Neural cell (in vitro differentiated cells): ENCODE measurements around the gene FUCA2.

Source experiments
- EZH2 ChIP-seq: fragments of 200-600, 300-800 bp; shearing (Covaris generic), sonication (generic); IDR thresholded peaks from 2 replicates; pipeline ENCODE4 v1.6.1; 2014; ENCODE audit warnings: antibody characterized with exemption, low read length, borderline replicate concordance, mild to moderate bottlenecking; ENCODE audit not compliant: insufficient read depth, poor library complexity, severe bottlenecking
- TF ChIP-seq, protein P1 (sequence below): fragments of 450-650 bp; IDR thresholded peaks from 2 replicates; pipeline ENCODE4 v1.5.1; 2014; ENCODE audit warnings: antibody characterized with exemption, mild to moderate bottlenecking, moderate library complexity; ENCODE audit not compliant: poor library complexity, severe bottlenecking
- TF ChIP-seq, protein P2 (sequence below): IDR thresholded peaks from 2 replicates; pipeline ENCODE4 v1.6.1; 2012; ENCODE audit warnings: borderline replicate concordance

DNA sequence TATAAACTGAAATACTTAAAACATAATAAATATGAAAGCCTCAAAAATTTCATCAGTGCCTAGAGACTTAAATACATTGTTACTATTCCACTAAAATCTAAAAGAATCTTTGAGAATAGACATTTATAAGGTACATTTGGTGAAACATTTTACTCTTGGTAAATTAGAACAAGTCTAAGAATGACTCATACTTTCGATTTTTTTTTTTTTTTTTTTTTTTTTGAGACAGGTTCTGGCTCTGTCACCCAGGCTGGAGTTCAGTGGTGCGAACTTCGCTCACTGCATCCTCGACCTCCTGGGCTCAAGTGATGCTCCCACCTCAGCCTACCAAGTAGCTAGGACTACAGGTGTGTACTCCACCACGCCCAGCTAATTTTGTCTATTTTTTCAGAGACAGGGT lies 6.4 kb downstream of the FUCA2 start:
- TF ChIP-seq, protein P1, sequence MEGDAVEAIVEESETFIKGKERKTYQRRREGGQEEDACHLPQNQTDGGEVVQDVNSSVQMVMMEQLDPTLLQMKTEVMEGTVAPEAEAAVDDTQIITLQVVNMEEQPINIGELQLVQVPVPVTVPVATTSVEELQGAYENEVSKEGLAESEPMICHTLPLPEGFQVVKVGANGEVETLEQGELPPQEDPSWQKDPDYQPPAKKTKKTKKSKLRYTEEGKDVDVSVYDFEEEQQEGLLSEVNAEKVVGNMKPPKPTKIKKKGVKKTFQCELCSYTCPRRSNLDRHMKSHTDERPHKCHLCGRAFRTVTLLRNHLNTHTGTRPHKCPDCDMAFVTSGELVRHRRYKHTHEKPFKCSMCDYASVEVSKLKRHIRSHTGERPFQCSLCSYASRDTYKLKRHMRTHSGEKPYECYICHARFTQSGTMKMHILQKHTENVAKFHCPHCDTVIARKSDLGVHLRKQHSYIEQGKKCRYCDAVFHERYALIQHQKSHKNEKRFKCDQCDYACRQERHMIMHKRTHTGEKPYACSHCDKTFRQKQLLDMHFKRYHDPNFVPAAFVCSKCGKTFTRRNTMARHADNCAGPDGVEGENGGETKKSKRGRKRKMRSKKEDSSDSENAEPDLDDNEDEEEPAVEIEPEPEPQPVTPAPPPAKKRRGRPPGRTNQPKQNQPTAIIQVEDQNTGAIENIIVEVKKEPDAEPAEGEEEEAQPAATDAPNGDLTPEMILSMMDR = no peak
- TF ChIP-seq, protein P2, sequence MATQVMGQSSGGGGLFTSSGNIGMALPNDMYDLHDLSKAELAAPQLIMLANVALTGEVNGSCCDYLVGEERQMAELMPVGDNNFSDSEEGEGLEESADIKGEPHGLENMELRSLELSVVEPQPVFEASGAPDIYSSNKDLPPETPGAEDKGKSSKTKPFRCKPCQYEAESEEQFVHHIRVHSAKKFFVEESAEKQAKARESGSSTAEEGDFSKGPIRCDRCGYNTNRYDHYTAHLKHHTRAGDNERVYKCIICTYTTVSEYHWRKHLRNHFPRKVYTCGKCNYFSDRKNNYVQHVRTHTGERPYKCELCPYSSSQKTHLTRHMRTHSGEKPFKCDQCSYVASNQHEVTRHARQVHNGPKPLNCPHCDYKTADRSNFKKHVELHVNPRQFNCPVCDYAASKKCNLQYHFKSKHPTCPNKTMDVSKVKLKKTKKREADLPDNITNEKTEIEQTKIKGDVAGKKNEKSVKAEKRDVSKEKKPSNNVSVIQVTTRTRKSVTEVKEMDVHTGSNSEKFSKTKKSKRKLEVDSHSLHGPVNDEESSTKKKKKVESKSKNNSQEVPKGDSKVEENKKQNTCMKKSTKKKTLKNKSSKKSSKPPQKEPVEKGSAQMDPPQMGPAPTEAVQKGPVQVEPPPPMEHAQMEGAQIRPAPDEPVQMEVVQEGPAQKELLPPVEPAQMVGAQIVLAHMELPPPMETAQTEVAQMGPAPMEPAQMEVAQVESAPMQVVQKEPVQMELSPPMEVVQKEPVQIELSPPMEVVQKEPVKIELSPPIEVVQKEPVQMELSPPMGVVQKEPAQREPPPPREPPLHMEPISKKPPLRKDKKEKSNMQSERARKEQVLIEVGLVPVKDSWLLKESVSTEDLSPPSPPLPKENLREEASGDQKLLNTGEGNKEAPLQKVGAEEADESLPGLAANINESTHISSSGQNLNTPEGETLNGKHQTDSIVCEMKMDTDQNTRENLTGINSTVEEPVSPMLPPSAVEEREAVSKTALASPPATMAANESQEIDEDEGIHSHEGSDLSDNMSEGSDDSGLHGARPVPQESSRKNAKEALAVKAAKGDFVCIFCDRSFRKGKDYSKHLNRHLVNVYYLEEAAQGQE = no peak
- TF ChIP-seq EZH2 = no peak
